ENCODE measurements around the gene CPLX1. TPM values are rescaled to one million over a fixed set of nuclear protein-coding genes. Genes with fewer than 3 reads are reported as not detected.
A peak's percentile ranks its signal among the peaks of the same experiment; 100 is the strongest.

Gene CPLX1
- total RNA-seq, 4 donors from 2014 or later = 0.35 to 0.67 TPM; not detected in 2

- DNase-seq = peak in 1 of 3 donors; percentile 33
- peaks cover 0 to 10% (median 0%) of the 10 kb centered on the region in 4 donors for H3K9me3 ChIP-seq
- H3K27me3 ChIP-seq = peaks cover 0 to 32% of the 10 kb centered on the region in 2 donors
- TF ChIP-seq CTCF (IDR thresholded peaks at IDR 0.05) (no peak), POLR2A (IDR thresholded peaks at IDR 0.05) (no peak)
- H3K4me3 ChIP-seq = no peak overlapping the region
- peaks cover 0 to 18% (median 6%) of the 10 kb centered on the region in 4 donors for H3K4me1 ChIP-seq
- no peak overlapping the region for H3K27ac ChIP-seq
- no peaks in the 10 kb centered on the region for H3K36me3 ChIP-seq
Observed at GRCh38 chr4:827209-828081, 1.5 kb upstream of the CPLX1 start.

GRCh38 chr4:826508-827208, 729 bp upstream of the CPLX1 start:
- no peaks in the 10 kb centered on the region for H3K36me3 ChIP-seq
- peaks cover 0 to 32% of the 10 kb centered on the region in 2 donors for H3K27me3 ChIP-seq
- H3K27ac ChIP-seq = no peak overlapping the region
- TF ChIP-seq CTCF (IDR thresholded peaks at IDR 0.05) (no peak), POLR2A (IDR thresholded peaks at IDR 0.05) (no peak)
- H3K4me3 ChIP-seq = peak overlapping the region in 2 of 4 donors; percentile 28 to 39
- peaks cover 0 to 4% (median 0%) of the 10 kb centered on the region in 4 donors for H3K9me3 ChIP-seq
- peak in 1 of 3 donors; percentile 18 for DNase-seq
- peaks cover 0 to 18% (median 6%) of the 10 kb centered on the region in 4 donors for H3K4me1 ChIP-seq

- Histone ChIP-seq H3K4me3 (peak overlapping the region in 3 of 4 donors; percentile 47 to 55 (median 51)), H3K9me3 (no peaks in the 10 kb centered on the region), H3K36me3 (no peaks in the 10 kb centered on the region), H3K27me3 (peaks cover 0 to 32% of the 10 kb centered on the region in 2 donors), H3K4me1 (peaks cover 0 to 18% (median 6%) of the 10 kb centered on the region in 4 donors), H3K27ac (no peak overlapping the region)
- DNase-seq = peak in 1 of 3 donors; percentile 41
- TF ChIP-seq CTCF (IDR thresholded peaks at IDR 0.05) (no peak), POLR2A (IDR thresholded peaks at IDR 0.05) (no peak)
Observed at GRCh38 chr4:825063-825970, 612 bp downstream of the CPLX1 start.

- Histone ChIP-seq H3K4me1 (peaks cover 0 to 18% (median 6%) of the 10 kb centered on the region in 4 donors), H3K27me3 (peaks cover 0 to 32% of the 10 kb centered on the region in 2 donors), H3K4me3 (no peak overlapping the region), H3K36me3 (no peaks in the 10 kb centered on the region), H3K27ac (no peak overlapping the region), H3K9me3 (no peaks in the 10 kb centered on the region)
- TF ChIP-seq CTCF (IDR thresholded peaks at IDR 0.05) (no peak), POLR2A (IDR thresholded peaks at IDR 0.05) (no peak)
- DNase-seq = peak in 1 of 3 donors; percentile 38
Observed at GRCh38 chr4:824461-825062, 1.4 kb downstream of the CPLX1 start.
